K562 (cell line): ENCODE results near the gene H2BK1. TPM values are rescaled to one million over a fixed set of nuclear protein-coding genes. Genes with fewer than 3 reads are reported as not detected.

Source experiments
- DACH1 ChIP-seq: fragments of 450-650 bp; IDR thresholded peaks from 2 replicates; pipeline ENCODE4 v1.6.1; 2018; ENCODE audit not compliant: partially characterized antibody
- DPF2 ChIP-seq: fragments of 450-650 bp; IDR thresholded peaks from 2 replicates; pipeline ENCODE4 v1.6.1; 2016
- FOSL1 ChIP-seq: fragments of 200-800 bp; sonication (Bioruptor generic); conservative IDR thresholded peaks from 2 replicates; pipeline ENCODE4 v1.6.1; 2016; ENCODE audit warnings: missing genetic modification characterization, missing compliant biosample characterization
- HCFC1 ChIP-seq: IDR thresholded peaks from 2 replicates; pipeline ENCODE4 v1.6.1; 2012; ENCODE audit warnings: low read depth, low read length, improper control_type of control experiment
- NFATC3 ChIP-seq: fragments of 450-650 bp; IDR thresholded peaks from 2 replicates; pipeline ENCODE4 v1.6.1; 2017; ENCODE audit warnings: mild to moderate bottlenecking
- POLR2AphosphoS2 ChIP-seq: IDR thresholded peaks from 2 replicates; pipeline ENCODE4 v1.6.1; 2012; ENCODE audit warnings: low read length, improper control_type of control experiment
- SMARCA4 ChIP-seq: fragments of 450-650 bp; IDR thresholded peaks from 2 replicates; pipeline ENCODE4 v1.6.1; 2016
- SUPT5H ChIP-seq: fragments of 450-650 bp; IDR thresholded peaks from 2 replicates; pipeline ENCODE4 v1.6.1; 2016
- TFAP4 ChIP-seq: sonication (generic); formaldehyde crosslinking; IDR thresholded peaks from 2 replicates; pipeline ENCODE4 v1.8.0; 2022; ENCODE audit warnings: missing genetic modification reagents, mild to moderate bottlenecking, moderate library complexity, borderline replicate concordance
- THAP12 ChIP-seq: fragments of 250-450 bp; sonication (Bioruptor Pico); IDR thresholded peaks from 2 replicates; pipeline ENCODE4 v1.9.0; 2021; ENCODE audit warnings: mild to moderate bottlenecking, inconsistent platforms
- TOE1 ChIP-seq, 2 experiments: fragments of 450-650 bp in 1 of 2; sonication (generic) in 1 of 2; formaldehyde crosslinking in 1 of 2; IDR thresholded peaks; 2 replicates each; pipeline versions ENCODE4 v1.7.1 to v1.8.0; 2016 to 2022; ENCODE audit warnings: borderline replicate concordance in 2 of 2, mild to moderate bottlenecking in 2 of 2, antibody characterized with exemption in 1 of 2, inconsistent platforms in 1 of 2, low read depth in 1 of 2, missing genetic modification reagents in 1 of 2, moderate library complexity in 1 of 2
- XRCC4 ChIP-seq: IDR thresholded peaks from one replicate; pipeline ENCODE4 v1.6.1; 2011; ENCODE audit not compliant: insufficient read depth, insufficient read length; ENCODE audit errors: extremely low read depth
- ZNF274 ChIP-seq: IDR thresholded peaks from 2 replicates; pipeline ENCODE4 v1.6.1; 2011; ENCODE audit warnings: low read depth, mild to moderate bottlenecking, low read length, moderate library complexity, borderline replicate concordance
- ZNF512 ChIP-seq: IDR thresholded peaks from 2 replicates; pipeline ENCODE4 v1.6.1; 2016; ENCODE audit warnings: missing genetic modification characterization, missing compliant biosample characterization
- ZNF717 ChIP-seq: fragments of 250-450 bp; sonication (Bioruptor Pico); IDR thresholded peaks from 2 replicates; pipeline ENCODE4 v1.5.0; 2021
- polyA plus RNA-seq, 8 experiments: library from polyadenylated mRNA; depleted of rRNA in 4 of 8; stranded (reverse) in 5 of 8; unstranded in 3 of 8; fragments of >200 nt; fragmentation: Nextera tagmentation in 2 of 8; fragmentation: Illumina TruSeq in 1 of 8; extraction: Ambion mirVana in 2 of 8; extraction: Trizol in 1 of 8; gene quantifications; 2 replicates each; pipeline versions ENCODE4 v1.2.1 to v1.2.3, GENCODE V29; 2011 to 2014; ENCODE audit warnings: inconsistent platforms in 1 of 8, missing spikeins in 1 of 8
- total RNA-seq, 7 experiments: library from RNA; depleted of rRNA in 6 of 7; stranded (reverse); fragments of >200 nt in 6 of 7; fragmentation: Illumina TruSeq in 2 of 7; extraction: Trizol in 2 of 7; gene quantifications; 2 replicates each; pipeline versions ENCODE4 v1.2.1 to v1.2.3, GENCODE V29; 2011 to 2021; ENCODE audit warnings: low replicate concordance in 1 of 7
- TF ChIP-seq, protein P1 (sequence below), 3 experiments: IDR thresholded peaks in 2 of 3; conservative IDR thresholded peaks in 1 of 3; 2 replicates each; pipeline ENCODE4 v1.5.1; 2011 to 2012; ENCODE audit warnings: low read length in 3 of 3, mild to moderate bottlenecking in 3 of 3, control low read depth in 2 of 3, improper control_type of control experiment in 1 of 3, inconsistent platforms in 1 of 3, low read depth in 1 of 3, mixed read lengths in 1 of 3, moderate library complexity in 1 of 3; ENCODE audit not compliant: insufficient read depth in 2 of 3
- TF ChIP-seq, protein P2 (sequence below): fragments of 150-350 bp; conservative IDR thresholded peaks from 2 replicates; pipeline ENCODE4 v1.6.1; 2014; ENCODE audit warnings: low read length

H2BK1 gene
- total and polyA plus RNA-seq, 9 of the 15 experiments (the other 6 are each of a cell fraction or from before 2014, with no cell fraction given), result not detected

DNA sequence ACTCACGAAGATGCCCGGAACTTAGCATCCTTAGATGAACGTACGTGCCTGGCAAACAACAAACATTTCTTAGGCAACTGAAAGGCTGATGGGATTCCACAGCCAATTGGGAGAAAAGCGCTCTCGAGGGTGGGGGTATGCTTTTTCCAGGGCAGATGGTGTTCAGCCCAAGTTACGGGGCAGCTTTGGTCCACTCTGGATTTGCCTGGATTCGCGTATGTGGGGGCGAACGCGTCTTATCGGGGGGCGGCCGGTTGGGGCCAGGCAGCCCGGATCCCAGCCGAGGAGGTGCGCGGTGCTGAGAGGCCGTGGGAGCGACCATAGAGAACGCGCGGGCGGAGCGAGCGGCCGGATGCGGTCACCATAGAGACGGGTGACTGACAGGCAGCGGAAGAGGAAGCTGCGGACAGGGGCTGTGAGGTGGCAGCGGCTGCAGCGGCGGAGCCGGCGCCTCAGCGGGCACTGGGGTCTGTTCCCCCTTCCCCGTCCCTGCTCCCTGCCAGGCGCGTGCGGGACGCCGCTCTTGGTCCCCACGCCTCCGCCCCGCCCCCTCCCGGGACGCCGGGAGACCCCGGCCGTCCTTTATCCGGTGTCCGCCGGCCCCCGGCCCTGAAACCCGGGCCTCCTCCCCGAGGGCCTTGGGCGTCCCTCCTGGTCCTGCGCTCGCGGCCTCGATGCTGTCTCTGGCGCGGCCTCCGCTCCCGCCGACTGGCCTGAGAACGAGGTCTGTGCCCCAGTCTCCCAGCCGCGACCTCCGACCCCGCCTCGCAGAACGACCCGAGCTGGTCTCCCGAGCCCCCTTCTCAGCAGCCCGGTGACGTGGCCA lies 22.0 kb upstream of the H2BK1 start, which contains the start of gene CHPF2 (continued):
- TF ChIP-seq XRCC4, result no peak
- no peak for TF ChIP-seq TOE1 (IDR thresholded peaks at IDR 0.05; ENCODE audit: borderline replicate concordance)
- no peak for TF ChIP-seq TOE1 (CRISPR knock-in tag; IDR thresholded peaks at IDR 0.05; ENCODE audit: borderline replicate concordance, low read depth)
- no peak for TF ChIP-seq ZNF512 (tag)
- peak; percentile 79; the same call in 1 of the 2 replicates for TF ChIP-seq TFAP4 (CRISPR knock-in tag)
- no peak for TF ChIP-seq ZNF717 (CRISPR knock-in tag)
- TF ChIP-seq DACH1, result no peak
- peak; percentile 66 for TF ChIP-seq HCFC1
- no peak for TF ChIP-seq DPF2
- peak; percentile 86 for TF ChIP-seq SUPT5H
- TF ChIP-seq, protein P1, sequence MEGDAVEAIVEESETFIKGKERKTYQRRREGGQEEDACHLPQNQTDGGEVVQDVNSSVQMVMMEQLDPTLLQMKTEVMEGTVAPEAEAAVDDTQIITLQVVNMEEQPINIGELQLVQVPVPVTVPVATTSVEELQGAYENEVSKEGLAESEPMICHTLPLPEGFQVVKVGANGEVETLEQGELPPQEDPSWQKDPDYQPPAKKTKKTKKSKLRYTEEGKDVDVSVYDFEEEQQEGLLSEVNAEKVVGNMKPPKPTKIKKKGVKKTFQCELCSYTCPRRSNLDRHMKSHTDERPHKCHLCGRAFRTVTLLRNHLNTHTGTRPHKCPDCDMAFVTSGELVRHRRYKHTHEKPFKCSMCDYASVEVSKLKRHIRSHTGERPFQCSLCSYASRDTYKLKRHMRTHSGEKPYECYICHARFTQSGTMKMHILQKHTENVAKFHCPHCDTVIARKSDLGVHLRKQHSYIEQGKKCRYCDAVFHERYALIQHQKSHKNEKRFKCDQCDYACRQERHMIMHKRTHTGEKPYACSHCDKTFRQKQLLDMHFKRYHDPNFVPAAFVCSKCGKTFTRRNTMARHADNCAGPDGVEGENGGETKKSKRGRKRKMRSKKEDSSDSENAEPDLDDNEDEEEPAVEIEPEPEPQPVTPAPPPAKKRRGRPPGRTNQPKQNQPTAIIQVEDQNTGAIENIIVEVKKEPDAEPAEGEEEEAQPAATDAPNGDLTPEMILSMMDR (IDR thresholded peaks at IDR 0.05 in 2 of 3, conservative IDR thresholded peaks at IDR 0.05 in 1 of 3; ENCODE audit: insufficient read depth in 2 of 3, low read depth in 1 of 3, low read length in 3 of 3), result no peak; a peak in 1 of 6 replicates
- TF ChIP-seq NFATC3, result no peak
- no peak for TF ChIP-seq ZNF274
- TF ChIP-seq SMARCA4, result no peak
- TF ChIP-seq POLR2AphosphoS2, result no peak
- TF ChIP-seq FOSL1 (tag), result no peak
- TF ChIP-seq, protein P2, sequence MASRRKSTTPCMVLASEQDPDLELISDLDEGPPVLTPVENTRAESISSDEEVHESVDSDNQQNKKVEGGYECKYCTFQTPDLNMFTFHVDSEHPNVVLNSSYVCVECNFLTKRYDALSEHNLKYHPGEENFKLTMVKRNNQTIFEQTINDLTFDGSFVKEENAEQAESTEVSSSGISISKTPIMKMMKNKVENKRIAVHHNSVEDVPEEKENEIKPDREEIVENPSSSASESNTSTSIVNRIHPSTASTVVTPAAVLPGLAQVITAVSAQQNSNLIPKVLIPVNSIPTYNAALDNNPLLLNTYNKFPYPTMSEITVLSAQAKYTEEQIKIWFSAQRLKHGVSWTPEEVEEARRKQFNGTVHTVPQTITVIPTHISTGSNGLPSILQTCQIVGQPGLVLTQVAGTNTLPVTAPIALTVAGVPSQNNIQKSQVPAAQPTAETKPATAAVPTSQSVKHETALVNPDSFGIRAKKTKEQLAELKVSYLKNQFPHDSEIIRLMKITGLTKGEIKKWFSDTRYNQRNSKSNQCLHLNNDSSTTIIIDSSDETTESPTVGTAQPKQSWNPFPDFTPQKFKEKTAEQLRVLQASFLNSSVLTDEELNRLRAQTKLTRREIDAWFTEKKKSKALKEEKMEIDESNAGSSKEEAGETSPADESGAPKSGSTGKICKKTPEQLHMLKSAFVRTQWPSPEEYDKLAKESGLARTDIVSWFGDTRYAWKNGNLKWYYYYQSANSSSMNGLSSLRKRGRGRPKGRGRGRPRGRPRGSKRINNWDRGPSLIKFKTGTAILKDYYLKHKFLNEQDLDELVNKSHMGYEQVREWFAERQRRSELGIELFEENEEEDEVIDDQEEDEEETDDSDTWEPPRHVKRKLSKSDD, result no peak
- peak; percentile 88; the same call in 1 of the 2 replicates for TF ChIP-seq THAP12 (CRISPR knock-in tag)
